IPS DF 19.7 (cell line): ENCODE data around the gene UPF1.
"Not testable (repeated sequence)": the region's sequence is repeated elsewhere in the genome, so short reads cannot be mapped to it uniquely, and the experiment has no call there.

Experiments used
- DNase-seq: peaks from one replicate; pipeline ENCODE4 v3.0.0-alpha.2; 2013; ENCODE audit warnings: low read depth, low spot score

The UPF1 gene

DNA sequence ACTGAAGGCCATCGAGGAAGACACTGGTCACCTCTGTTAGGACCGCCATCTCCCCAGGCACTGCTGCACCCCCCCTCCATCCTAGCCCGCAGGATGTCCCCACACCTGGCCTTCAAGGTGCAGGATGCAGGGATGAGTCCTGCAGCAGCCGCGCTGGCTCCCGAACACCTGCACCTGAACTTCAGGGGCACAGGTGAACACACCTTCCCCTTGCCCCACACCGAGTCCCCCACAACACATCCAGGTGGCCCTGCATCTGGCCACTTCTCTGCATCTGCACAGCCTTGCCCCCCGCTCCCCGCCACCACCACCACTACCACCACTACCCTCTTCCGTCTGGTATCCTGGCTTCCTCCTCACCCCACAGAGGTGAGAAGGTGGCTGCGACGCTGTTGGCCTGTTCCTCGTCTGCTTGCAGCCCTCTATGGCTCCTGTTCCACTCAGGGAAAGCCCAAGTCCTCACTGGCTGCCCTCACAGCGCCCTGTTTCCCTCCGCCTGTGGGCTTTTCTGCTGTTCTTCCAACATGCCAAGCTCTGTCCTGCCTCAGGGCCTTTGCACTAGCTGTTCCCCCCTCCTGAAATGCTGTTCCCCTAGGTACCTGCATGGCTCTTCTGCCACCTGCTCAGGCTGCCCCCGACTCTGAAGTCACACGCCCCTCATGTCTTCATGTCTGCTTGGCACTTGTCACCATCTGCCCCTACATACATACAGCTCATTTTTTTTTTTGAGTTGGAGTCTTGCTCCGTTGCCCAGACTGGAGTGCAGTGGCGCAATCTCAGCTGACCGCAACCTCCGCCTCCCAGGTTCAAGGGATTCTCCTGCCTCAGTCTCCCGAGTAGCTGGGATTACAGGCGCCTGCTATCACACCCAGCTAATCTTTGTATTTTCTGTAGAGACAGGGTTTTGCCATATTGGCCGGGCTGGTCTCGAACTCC, 65.6 kb downstream of the UPF1 start:
- no peak for DNase-seq

- DNase-seq: no peak
These were observed 66.4 kb downstream of the UPF1 start for GRCh38 chr19:18898081-18898606.

DNA sequence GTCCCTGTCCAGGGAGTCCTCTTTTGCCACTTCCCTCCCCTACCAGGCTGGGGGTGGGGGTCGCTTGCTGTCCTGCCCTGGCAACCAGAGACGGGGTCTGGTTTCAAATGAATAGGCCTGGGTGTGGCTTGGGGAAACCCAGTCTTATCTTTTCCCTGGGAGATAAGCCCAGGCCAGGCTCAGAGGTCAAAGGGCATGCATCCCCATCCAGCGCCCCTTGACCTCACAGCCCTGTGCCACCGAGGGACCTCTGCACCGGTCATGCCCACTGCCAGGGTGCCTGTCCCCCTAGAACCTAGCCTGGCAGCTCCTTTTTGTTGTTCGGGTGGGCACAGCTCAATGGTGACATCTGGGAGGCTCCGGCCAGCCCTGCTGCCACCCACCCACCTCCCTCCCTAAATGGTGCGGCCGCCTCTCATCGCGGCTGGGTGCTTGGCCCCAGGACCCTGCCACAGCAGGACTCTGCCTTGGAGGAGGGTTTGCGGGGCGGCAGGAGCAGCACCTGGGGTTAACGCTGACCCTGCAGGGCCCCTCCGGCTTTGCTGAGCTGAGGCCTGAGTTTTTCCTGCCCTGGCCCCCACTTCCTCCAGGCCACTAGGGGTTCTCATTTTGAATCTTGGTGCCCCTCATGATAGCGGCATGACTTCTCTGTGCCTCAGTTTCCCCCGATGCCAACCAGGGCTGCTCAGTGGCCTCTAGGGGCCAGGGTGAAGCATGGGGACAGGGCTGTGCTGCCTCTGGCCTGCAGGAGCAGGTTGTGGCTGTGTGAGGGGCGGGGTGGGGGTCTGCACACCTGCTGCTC, 67.0 kb downstream of the UPF1 start:
- DNase-seq: no peak

- DNase-seq: no peak
These were observed 68.1 kb downstream of the UPF1 start for GRCh38 chr19:18899624-18900560.

- no peak for DNase-seq
These were observed 69.1 kb downstream of the UPF1 start for GRCh38 chr19:18900700-18901481.

GRCh38 chr19:18901491-18901890, 69.7 kb downstream of the UPF1 start:
- no peak for DNase-seq

DNA sequence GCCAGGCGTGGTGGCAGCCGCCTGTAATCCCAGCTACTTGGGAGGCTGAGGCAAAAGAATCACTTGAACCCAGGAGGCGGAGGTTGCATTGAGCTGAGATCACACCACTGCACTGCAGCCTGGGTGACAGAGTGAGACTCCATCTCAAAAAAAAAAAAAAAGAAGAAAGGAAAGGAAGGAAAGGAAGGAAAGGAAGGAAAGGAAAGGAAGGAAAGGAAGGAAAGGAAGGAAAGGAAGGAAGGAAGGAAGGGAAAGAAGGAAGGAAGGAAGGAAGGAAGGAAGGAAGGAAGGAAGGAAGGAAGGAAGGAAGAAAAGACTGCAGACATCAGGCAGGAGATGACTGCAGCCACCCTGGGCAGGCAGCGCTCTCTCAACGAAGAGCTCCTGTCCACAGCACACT, 70.8 kb downstream of the UPF1 start:
- not testable (repeated sequence) for DNase-seq

- no peak for DNase-seq
These were observed 71.6 kb downstream of the UPF1 start for GRCh38 chr19:18903156-18904037.

DNA sequence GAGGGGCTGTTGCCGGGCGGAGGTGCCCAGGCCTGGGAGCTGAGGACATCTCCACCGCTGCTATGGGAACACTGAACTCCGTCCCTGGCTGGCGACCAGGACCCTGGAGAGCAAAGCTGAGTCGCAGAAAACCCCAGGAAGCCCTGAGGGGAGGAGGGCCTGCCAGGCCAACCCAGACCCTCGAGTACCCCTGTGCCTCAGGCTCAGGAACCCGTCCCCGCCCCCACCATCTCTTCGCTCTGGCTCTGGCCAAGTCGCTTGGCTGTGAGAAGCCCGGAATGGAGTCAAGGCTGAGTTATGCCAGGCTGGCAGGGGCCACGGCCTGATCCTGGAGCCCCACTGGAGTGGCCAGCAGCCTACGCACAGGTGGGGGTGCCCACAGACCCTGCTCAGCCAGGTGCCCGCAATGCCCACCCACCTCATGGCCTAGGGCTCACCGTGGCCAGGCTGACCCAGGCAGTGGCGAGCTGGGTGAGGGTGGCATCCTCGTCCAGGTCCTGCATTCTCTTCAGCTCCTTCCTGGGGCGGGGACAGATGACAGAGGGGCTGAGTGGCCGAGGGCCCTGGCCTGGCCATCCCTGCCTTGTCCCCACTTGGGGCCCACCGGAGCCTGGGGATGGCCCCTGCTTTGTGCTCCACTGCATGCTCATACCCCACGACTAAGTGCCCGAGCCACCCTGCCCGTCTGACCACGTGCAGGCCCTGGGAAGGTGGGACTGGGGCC, 72.7 kb downstream of the UPF1 start:
- DNase-seq: no peak

GRCh38 chr19:18905058-18905456, 73.3 kb downstream of the UPF1 start:
- DNase-seq: no peak

- no peak for DNase-seq
These were observed 73.9 kb downstream of the UPF1 start for GRCh38 chr19:18905513-18906236.

GRCh38 chr19:18906605-18907519, 75.1 kb downstream of the UPF1 start:
- DNase-seq: no peak

DNA sequence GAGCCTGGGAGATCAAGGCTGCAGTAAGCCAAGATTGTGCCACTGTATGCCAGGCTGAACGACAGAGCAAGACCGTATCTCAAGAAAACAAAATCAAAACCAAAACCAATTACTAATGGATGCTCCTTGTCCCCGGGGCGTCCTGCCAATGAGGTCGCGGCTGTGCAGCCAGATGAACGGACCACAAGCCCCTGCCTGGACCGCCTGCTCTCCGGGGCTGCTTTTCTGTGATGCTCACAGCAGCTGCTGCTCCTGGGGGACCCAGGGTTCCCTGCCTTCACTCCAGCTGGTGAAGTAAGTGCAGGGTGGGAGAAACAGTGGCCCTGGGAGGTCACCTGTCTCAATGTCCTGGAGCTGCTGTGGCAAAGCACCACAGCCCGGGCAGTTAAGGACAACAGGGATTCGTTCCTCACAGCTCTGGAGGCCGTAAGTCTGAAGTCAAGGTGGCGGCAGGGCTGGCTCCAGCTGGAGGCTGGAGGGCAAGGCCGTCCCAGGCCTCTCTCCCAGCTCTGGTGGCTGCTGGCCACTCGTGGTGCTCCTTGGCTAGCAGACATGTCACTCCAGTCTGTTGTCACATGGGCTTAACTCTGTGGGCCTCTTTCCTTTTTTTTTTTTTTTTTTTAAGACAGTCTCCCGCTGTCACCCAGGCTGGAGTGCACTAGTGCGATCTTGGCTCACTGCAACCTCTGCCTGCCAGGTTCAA, 77.3 kb downstream of the UPF1 start:
- DNase-seq: no peak

GRCh38 chr19:18910010-18910409, 78.3 kb downstream of the UPF1 start:
- DNase-seq: no peak

DNA sequence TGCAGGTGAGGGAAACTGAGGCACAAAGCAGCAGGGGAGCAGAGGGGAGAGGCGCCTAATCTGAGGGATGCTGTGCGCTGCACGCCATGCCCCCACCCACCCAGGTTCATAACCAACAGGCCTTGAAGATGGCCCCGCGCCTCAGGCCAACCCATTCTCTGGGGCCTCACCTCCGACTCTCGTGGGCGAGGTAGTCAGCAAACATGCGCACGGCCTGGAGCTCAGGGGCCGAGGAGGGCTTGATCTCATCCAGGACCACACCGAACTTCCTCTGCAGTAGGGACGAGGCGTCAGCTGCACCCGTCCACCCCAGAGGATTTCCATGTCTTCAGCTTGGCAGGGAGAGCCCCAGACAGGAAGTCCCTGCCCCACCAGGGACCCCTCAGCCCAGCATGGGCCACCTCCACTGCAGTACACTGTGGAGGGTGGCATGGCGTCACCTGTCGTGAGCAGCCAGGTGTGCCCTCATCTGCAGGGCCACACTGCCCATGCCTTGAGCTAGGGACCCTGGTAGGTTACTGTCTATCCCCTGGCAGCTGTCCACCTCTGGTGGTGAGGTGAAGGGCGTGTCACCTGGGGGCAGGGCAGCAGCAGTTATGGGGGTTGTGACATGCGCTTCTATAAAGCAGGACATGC, 79.2 kb downstream of the UPF1 start:
- DNase-seq: no peak

GRCh38 chr19:18912933-18913332, 81.2 kb downstream of the UPF1 start:
- DNase-seq: no peak
